NCI-H748 (cell line): Measurements from ENCODE around the gene CTCFL.
"Not testable (repeated sequence)": the region's sequence is repeated elsewhere in the genome, so short reads cannot be mapped to it uniquely, and the experiment has no call there.

Source experiments
- DNase-seq: peaks from one replicate; lab custom pipeline; 2025; ENCODE audit not compliant: unreplicated experiment; lab: John Stamatoyannopoulos, UW

CTCFL gene

GRCh38 chr20:57511709-57512108 is 13.2 kb downstream of the CTCFL start:
- DNase-seq, result peak; percentile 37

- no peak for DNase-seq
Measured at GRCh38 chr20:57509665-57510237, 15.2 kb downstream of the CTCFL start.

DNA sequence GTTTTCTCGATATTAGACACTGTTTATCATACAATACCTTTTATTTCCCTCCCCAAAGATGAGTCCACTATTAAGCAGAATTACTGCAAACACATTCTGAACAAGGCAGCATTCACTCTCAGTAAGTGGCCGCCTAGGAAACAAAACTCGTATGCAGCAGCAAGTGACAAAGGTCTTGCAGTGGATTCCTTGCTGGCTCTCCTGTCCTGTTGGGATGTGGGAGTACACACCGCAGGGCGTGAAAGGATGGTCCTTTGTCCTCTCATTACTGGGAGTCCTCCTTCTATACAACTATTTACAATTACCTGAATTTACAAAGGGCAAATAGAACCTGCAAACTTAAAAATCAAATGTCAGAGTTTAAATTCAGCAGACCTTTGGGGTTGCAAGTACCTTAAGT is 16.1 kb downstream of the CTCFL start:
- peak; percentile 2 for DNase-seq

DNA sequence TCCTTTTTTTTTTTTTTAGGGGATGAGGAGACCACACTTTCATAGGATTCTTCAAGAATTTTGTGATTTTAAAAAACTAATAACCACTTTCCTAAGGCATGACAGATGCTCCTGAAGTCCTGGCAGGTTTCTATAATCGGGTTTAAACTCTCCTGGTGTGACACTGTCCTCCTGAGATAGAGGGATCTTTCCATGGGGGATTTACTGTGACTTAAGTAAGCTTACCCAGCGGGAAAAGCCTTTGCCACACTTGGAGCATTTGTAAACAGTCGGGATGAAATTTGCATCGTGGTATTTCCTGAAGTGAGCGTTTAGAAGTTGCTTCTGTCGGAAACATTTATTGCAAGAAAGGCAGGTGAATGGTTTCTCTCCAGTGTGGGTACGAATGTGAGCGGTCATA is 16.6 kb downstream of the CTCFL start:
- DNase-seq, result no peak

DNA sequence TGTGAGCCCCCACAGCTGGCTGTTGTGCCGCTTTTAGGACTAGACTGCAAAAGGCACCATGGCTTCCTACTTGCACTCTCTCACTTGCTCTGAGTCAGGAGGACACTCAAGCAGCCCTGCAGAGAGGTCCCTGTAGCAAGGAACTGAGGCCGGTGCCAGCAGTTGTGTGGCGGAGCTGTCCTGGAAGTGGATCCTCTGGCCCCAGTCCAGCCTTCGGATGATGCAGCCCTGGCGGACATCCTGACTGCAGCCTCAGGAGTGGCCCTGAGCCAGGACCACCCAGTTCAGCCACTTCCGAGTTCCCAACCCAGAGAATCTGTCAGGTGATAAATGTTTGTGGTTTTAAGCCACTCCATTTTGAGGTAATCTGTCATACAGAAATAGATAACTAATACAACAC is 17.5 kb downstream of the CTCFL start:
- DNase-seq, result no peak

DNA sequence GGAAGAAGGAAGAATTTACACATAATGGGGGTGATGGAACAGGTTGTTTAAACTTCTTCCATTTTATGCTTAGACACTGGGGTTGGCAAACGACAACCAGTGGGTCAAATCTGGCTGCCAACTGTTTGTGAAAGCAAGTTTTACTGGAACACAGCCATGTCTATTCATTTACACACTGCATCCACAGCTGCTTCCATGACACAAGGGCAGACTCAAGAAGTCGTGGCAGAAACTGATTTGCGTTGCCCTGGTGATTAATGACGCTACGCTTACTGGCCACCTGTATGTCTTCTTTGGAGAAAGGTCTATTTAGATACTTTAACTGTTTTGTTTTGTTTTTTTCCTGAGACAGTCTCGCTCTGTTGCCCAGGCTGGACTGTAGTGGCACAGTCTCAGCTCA is 19.0 kb downstream of the CTCFL start:
- peak; percentile 84 for DNase-seq

- DNase-seq, result no peak
Measured at GRCh38 chr20:57504411-57504810, 20.5 kb downstream of the CTCFL start.

DNA sequence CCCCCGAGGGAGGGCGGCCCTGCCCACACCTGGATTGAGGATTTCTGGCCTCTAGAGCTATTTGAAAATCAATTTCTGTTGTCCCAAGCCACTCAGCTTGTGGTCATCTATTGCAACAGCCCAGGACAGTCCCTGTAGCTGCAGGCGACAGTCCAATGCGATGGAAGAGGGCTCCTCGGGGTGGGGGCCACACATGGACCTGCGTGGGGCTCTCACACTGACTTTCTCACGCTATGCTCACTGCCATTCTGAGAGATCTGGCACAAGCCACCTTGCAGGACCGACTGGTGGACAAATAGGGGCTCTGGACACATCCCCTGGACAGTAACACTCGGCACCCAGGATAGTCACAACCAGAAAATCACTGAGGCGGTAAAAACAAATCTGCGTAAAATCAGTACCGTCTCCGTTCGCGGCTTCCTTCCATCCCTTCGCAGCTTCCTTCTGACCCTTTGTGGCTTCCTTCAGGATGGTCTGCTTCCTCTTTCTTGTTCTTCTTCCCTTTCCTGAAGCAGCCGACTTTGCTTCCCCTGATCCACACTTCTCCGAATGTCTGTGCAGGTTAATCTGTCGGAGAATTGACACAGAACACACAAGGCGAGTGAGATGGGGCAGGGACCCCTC is 21.8 kb downstream of the CTCFL start:
- DNase-seq, result no peak

DNA sequence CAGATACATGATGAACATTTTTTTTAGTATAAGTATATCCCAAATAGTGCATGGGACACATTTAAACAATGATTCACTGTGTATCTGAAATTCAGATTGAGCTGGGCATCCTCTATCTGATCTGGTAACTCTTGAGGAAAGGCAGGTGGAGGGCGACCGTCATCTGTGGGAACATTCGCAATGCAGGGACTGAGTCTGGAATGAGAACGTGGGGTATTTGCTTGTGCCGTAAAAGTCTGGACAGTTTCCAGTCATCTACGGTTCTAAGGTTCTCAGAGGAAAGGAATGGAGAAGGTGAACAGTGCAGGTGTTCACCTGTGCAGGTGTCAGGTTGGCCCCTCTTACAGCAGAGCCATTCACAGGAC is 22.6 kb downstream of the CTCFL start:
- no peak for DNase-seq

DNA sequence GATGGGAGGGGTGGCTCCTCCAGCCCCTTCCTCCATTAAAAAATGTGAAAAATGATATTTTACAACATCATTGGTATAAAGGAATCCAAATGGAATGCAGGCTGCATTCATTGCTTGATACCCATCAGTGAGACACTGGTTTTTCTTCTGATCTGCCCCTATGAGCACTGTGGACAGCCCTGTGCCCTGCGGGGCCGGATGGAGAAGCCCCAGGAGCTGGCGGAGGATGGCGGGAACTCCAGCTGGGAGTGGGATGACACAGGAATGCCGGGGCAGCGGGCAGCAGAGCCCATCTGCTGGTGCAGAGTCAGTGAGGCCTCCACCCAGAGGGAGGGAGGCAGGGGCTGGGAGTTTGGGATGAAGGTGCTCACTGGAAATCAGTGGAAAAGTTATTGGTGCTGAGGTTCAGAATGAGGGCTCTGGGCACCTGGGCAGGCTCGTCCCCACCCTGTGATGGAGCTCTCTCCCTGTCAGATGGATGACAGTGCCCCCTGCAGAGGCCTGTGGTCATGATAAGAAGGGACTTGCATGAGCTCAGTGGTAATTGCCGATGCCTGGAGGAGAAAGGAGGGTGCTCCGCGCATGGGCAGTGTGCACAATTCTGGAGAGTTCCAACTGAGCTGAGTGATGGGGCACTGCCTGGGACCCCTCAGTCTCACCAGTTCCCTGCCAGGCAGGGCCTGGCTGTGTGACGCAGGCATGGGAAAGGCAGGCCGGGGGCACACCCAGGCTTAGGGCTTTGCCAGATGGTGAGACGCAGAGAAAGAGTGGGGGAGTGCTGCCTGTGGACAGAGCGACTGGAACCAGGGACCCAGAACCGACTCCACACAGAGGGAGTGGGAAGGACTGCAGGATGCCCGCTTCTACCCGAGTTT is 23.2 kb downstream of the CTCFL start:
- DNase-seq, result no peak

DNA sequence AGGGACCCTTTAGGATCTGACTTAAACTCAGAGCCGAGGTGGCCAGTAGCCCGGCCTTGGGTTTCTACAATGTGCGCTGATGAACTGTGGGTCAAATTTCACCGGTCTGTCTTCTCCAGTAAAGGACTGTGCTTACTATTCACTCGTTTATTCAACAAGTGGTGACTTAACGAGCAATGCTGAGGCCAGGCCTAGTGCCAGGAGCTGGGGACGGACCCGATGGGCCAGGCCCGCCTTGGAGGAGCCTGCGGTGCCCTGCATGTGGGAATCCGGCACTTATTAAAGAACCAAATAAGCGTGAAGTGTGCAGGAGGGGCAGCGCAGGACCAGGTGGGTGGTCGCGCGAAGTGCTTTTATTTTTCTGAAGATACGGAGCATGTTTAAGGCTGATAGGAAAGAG is 24.0 kb downstream of the CTCFL start:
- DNase-seq, result no peak

DNA sequence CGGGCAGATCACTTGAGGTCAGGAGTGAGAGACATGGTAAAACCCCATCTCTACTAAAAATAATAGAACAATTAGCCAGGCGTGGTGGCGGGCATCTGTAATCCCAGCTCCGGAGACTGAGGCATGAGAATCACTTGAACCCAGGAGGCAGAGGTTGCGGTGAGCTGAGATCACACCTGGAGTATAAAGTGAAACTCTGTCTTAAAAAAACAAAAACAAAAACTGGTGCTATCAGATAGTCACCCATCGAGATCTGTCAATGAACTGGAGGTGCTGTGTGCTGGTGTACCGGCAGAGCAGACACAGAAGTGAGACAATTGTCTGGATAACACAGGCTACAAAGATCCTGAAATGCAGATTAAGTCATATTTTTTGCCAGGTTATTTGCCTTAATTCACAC is 24.7 kb downstream of the CTCFL start:
- DNase-seq, result no peak

DNA sequence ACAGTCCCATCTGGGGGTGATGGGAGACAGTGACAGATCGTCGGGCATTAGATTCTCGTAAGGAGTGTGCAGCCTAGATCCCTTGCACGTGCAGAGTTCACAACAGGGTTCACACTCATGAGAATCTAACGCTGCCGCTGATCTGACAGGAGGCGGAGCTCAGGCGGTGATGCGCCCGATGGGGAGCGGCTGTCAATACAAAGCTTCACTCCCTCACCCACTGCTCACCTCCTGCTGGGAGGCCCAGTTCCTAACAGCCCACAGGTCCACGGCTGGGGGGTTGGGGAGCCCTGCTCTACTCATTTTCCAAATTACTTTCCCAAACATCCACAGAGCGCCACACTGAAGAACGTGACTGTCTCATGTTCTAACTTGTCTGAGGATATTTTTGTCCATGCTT is 25.3 kb downstream of the CTCFL start:
- peak; percentile 20 for DNase-seq

- DNase-seq, result peak; percentile 29
Measured at GRCh38 chr20:57498425-57499400, 26.2 kb downstream of the CTCFL start.

- no peak for DNase-seq
Measured at GRCh38 chr20:57496592-57496991, 28.3 kb downstream of the CTCFL start.

DNA sequence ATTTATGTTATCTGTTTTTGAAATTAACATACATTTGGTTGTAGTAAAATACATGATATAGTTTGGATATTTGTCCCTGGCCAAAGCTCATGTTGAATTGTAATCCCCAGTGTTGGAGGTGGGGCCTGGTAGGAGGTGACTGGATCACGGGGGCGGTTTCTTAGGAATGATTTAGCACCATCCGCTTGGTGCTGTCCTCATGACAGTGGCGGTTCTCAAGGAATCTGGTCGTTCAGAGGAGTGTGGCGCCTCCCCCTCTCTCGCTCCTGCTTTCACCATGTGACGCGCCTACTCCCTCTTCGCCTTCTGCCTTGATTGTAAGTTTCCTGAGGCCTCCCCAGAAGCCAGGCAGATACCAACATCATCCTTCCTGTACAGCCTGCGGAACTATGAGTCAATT is 29.0 kb downstream of the CTCFL start:
- no peak for DNase-seq

GRCh38 chr20:57493091-57493615 is 31.8 kb downstream of the CTCFL start:
- DNase-seq, result no peak

- DNase-seq, result no peak
Measured at GRCh38 chr20:57491373-57491772, 33.6 kb downstream of the CTCFL start.

DNA sequence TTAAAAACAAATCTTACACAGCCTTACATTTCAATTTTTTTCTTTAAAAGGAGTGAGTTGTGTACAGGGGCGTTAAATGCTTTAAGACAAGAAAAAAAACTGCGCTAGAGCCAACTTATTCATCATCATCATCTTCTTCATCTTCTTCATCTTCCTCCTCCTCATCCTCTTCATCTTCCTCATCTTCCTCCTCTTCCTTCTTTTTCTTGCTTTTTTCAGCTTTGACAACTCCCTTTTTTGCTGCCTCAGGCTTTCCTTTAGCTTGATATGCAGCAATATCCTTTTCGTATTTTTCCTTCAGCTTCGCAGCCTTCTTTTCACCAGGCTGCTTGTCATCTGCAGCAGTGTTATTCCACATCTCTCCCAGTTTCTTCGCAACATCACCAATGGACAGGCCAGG is 36.7 kb downstream of the CTCFL start:
- DNase-seq, result not testable (repeated sequence)

- DNase-seq, result no peak
Measured at GRCh38 chr20:57485770-57486169, 39.2 kb downstream of the CTCFL start.

DNA sequence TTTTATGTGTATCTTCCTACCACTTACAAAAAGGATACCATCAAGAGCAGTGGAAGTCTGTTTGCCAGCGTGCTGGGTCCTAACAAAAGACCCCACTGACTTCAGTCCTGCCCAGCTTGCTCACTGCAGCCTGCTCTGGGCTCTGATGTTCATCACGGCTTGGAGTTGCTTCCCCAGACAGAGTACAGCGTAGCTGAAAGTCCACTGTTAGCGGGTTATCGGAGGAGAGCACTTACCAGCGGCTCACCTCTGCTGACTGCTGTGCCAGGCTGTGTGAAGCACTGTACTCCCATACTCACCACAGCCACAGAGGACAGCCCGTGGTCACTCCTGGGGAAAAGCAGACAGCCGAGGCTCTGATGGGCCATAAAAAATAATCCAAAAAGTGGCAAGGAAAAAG is 40.2 kb downstream of the CTCFL start:
- no peak for DNase-seq
